ENCODE measurements around the gene TACR1. TPM values are rescaled to one million over a fixed set of nuclear protein-coding genes. Genes with fewer than 3 reads are reported as not detected.

Gene TACR1
- total RNA-seq, 4 donors from 2014 or later = 3.3 to 10.8 (median 5.3) TPM

DNA sequence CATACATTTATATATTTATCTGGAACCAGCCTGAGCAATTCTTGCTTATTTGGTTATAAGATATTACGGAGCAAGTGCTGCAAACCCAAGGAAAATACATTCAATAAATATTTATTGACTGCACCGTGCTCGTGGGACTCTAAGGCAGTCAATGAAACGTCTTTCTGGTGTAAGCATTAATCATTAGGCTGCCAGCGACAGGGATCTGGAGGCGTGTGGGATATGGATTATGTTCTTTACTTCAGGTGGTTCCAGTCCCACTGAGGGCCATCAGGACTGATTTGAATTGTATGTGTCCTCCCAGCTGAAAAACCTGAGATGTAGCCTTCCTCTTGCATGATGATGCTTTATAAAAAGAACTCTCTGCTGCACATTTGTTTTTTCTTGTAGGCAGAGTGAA is 75.4 kb downstream of the TACR1 start:
- peaks cover 0 to 13% (median 0%) of the 10 kb centered on the region in 4 donors for H3K9me3 ChIP-seq
- H3K27me3 ChIP-seq = no peaks in the 10 kb centered on the region
- H3K27ac ChIP-seq = no peak overlapping the region
- no peak overlapping the region for H3K4me3 ChIP-seq
- WGBS, 2 donors = 67 to 71% methylated on average over 6 of the region's 6 CpGs
- H3K4me1 ChIP-seq = no peaks in the 10 kb centered on the region
- no peak for TF ChIP-seq EP300 (IDR thresholded peaks at IDR 0.05)
- TF ChIP-seq CTCF (IDR thresholded peaks at IDR 0.05) = no peak
- no peak for TF ChIP-seq POLR2A (IDR thresholded peaks at IDR 0.05)
- DNase-seq (ENCODE audit: low spot score in 2 of 2) = no peak
- no peaks in the 10 kb centered on the region for H3K36me3 ChIP-seq

DNA sequence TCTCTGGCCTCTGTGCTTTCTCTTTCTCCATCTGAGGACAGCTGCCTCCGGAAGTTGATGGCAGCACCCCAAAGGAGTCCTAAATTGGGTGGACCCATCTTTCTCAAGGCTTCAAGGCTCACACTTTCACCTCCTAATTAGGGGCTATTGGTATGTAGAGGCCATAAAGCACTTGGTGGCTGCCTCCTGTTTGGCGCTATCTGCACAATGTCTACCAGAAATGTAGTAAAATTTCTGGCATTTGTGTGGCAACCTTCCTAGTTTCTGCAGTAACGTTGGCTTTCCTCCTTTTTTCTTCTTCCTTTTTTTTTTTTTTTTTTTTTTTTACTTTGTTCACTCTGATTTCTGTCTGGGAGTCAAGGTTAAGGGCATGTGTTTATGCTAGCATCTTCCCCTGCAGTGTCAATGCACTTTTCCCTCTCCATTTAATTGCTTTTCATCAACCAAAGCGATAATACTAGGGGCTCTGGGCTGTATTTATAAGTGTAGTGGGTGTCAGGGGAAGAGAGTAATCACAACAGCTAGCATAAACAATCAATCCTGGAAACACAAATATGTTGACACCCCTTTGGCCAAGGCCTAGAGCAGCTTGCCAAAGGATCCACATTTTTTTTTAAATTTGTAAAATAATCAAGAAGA is 86.0 kb downstream of the TACR1 start:
- Histone ChIP-seq H3K27ac (no peak overlapping the region), H3K36me3 (no peaks in the 10 kb centered on the region), H3K4me1 (no peaks in the 10 kb centered on the region), H3K27me3 (no peaks in the 10 kb centered on the region), H3K9me3 (no peaks in the 10 kb centered on the region), H3K4me3 (no peak overlapping the region)
- no peak for DNase-seq (ENCODE audit: low spot score in 2 of 2)
- WGBS, 2 donors = 66 to 76% methylated on average over 4 of the region's 4 CpGs
- TF ChIP-seq EP300 (IDR thresholded peaks at IDR 0.05) (no peak), CTCF (IDR thresholded peaks at IDR 0.05) (no peak), POLR2A (IDR thresholded peaks at IDR 0.05) (no peak)

- H3K9me3 ChIP-seq = peaks cover 0 to under 1% (median 0%) of the 10 kb centered on the region in 4 donors
- H3K36me3 ChIP-seq = no peaks in the 10 kb centered on the region
- 64 to 73% methylated on average over 9 of the region's 9 CpGs for WGBS, 2 donors
- no peak for DNase-seq (ENCODE audit: low spot score in 2 of 2)
- no peaks in the 10 kb centered on the region for H3K27me3 ChIP-seq
- H3K27ac ChIP-seq = no peak overlapping the region
- H3K4me1 ChIP-seq = no peaks in the 10 kb centered on the region
- no peak overlapping the region for H3K4me3 ChIP-seq
- TF ChIP-seq EP300 (IDR thresholded peaks at IDR 0.05) = no peak
- no peak for TF ChIP-seq POLR2A (IDR thresholded peaks at IDR 0.05)
- TF ChIP-seq CTCF (IDR thresholded peaks at IDR 0.05) = no peak
These were observed 90.3 kb downstream of the TACR1 start for GRCh38 chr2:75108937-75109482.

- peaks cover 0 to 8% (median 0%) of the 10 kb centered on the region in 4 donors for H3K9me3 ChIP-seq
- H3K36me3 ChIP-seq = no peaks in the 10 kb centered on the region
- no peak overlapping the region for H3K27ac ChIP-seq
- DNase-seq (ENCODE audit: low spot score in 2 of 2) = no peak
- no peaks in the 10 kb centered on the region for H3K4me1 ChIP-seq
- 96% methylated on average over 4 of the region's 4 CpGs for WGBS, 2 donors
- no peaks in the 10 kb centered on the region for H3K27me3 ChIP-seq
- TF ChIP-seq EP300 (IDR thresholded peaks at IDR 0.05) (no peak), POLR2A (IDR thresholded peaks at IDR 0.05) (no peak), CTCF (IDR thresholded peaks at IDR 0.05) (no peak)
- H3K4me3 ChIP-seq = no peak overlapping the region
These were observed 97.3 kb downstream of the TACR1 start for GRCh38 chr2:75102011-75102410.

DNA sequence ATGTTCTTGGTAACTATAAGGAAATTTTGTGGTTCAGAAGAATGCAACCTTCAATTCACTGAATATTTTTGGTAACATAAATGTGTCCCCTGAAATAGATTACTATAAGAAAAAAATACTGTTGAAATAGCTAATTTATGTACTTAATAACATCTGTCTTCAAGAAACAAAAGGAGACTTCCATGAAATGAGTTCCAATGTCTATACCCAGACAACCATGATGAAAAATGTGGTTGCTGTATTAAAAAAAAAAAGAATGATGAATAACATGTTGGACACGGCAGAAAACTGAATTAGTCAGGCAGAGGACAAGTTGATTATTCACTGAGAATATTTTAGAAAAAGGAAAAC is 98.5 kb downstream of the TACR1 start:
- Histone ChIP-seq H3K4me3 (no peak overlapping the region), H3K27me3 (no peaks in the 10 kb centered on the region), H3K9me3 (peaks cover 0 to 8% (median 0%) of the 10 kb centered on the region in 4 donors), H3K27ac (no peak overlapping the region), H3K36me3 (no peaks in the 10 kb centered on the region), H3K4me1 (no peaks in the 10 kb centered on the region)
- WGBS, 2 donors = 50 to 52% methylated on average over 1 of the region's 1 CpG
- no peak for TF ChIP-seq EP300 (IDR thresholded peaks at IDR 0.05)
- TF ChIP-seq POLR2A (IDR thresholded peaks at IDR 0.05) = no peak
- no peak for TF ChIP-seq CTCF (IDR thresholded peaks at IDR 0.05)
- DNase-seq (ENCODE audit: low spot score in 2 of 2) = no peak
